ENCODE results near the gene TNFAIP8. TPM values are rescaled to one million over a fixed set of nuclear protein-coding genes. Genes with fewer than 3 reads are reported as not detected.

Gene TNFAIP8
- total and polyA plus RNA-seq, 8 donors: 5.7 to 14.2 (median 8.4) TPM

DNA sequence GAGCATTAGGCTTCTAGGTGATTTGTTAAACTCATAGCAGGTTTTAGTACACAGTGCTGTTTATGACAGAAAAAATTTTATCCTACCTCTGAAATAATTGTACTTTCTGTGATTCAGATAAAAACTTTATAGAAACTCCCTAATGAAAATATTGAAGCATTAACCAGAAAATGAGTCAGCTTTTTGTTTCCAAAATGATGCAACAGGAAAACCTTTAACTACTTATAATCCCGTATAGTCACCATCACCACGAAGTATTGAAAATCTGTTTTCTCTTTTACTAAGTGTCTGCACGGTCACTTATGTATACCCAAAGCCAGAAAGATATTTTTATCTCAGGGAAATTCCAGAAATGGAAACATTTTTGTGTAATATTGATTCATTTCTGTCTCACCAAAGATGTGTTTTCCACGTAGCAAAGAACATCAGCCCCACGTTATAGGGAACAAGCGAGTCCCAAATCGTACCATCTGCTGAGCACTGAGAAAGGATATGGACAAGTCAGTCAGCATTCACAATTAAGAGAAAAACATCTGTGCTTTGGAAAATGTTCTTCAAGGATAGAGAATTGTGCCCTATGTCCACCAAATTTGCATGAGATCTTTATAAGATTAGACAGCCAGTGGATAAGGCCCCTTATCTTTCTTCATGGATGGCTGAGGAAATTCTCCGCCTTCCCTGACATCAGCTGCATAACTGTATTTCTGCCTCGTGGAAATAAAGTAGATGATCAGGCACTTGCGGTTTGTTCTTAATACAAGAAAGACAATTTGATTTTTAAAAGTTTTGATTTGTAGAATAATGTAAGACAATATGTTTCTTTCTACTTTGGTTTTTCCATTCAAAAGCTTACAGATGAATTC lies 41.9 kb downstream of the TNFAIP8 start:
- 75 to 83% methylated on average over 10 of the region's 10 CpGs for WGBS, 2 donors
- peak in 2 of 4 donors; percentile 42 to 44 for ATAC-seq
- FAIRE-seq: no peak
- TF ChIP-seq, protein P1, sequence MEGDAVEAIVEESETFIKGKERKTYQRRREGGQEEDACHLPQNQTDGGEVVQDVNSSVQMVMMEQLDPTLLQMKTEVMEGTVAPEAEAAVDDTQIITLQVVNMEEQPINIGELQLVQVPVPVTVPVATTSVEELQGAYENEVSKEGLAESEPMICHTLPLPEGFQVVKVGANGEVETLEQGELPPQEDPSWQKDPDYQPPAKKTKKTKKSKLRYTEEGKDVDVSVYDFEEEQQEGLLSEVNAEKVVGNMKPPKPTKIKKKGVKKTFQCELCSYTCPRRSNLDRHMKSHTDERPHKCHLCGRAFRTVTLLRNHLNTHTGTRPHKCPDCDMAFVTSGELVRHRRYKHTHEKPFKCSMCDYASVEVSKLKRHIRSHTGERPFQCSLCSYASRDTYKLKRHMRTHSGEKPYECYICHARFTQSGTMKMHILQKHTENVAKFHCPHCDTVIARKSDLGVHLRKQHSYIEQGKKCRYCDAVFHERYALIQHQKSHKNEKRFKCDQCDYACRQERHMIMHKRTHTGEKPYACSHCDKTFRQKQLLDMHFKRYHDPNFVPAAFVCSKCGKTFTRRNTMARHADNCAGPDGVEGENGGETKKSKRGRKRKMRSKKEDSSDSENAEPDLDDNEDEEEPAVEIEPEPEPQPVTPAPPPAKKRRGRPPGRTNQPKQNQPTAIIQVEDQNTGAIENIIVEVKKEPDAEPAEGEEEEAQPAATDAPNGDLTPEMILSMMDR (IDR thresholded peaks at IDR 0.05): no peak
- Histone ChIP-seq H3K27ac (peak overlapping the region in 2 of 4 donors; percentile 18 to 37), H3K4me3 (no peak overlapping the region), H3K27me3 (no peaks in the 10 kb centered on the region), H3K4me1 (peaks cover 4 to 13% (median 7%) of the 10 kb centered on the region in 3 donors), H3K36me3 (no peaks in the 10 kb centered on the region), H3K9me3 (no peaks in the 10 kb centered on the region)
- intact Hi-C loops (cut with DNase I): no loop called here
- DNase-seq: no peak

DNA sequence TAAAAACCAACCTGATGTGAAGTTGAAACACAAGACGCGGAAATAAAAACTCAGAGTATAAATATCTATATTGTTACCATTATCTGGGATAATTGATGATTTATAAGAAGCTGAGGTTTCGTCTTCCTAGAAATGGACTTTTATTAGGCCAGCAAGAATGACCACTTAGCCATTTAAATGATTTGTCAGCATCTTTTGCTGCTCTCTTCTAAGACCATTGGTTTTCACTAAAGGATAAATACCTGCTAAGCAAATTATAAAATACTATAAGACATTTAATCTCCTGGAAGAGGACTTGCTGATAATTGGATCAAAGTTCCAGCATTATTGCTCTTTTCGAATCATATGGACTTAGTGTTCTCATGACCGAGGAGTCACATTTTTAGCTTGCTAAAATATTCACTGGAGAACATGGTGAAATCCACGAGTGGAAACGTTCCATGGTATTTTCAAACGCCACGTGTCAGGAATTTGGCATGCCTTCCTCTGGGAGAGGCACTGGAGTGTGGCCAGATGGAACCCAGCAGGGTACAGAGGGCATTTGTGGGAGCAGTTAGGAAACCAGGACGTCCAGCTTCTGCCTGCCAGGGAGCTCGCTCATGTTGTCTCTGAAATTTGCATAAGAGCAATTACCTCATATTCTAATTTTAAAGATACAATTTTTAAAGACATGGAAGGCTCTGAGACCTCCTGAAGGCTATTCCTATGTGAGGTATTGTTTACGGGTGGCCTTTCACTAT lies 43.1 kb downstream of the TNFAIP8 start:
- peak; percentile 66 to 83 (median 73) for ATAC-seq
- peak in 4 of 6 donors; percentile 6 to 48 (median 33) for DNase-seq
- no peak for FAIRE-seq
- H3K27ac ChIP-seq: no peak overlapping the region
- H3K27me3 ChIP-seq: no peaks in the 10 kb centered on the region
- H3K4me3 ChIP-seq: no peak overlapping the region
- TF ChIP-seq, protein P1 (IDR thresholded peaks at IDR 0.05): no peak
- H3K4me1 ChIP-seq: peaks cover 4 to 13% (median 7%) of the 10 kb centered on the region in 3 donors
- WGBS, 2 donors: 46 to 51% methylated on average over 12 of the region's 12 CpGs
- intact Hi-C loops (cut with DNase I): no loop called here
- H3K9me3 ChIP-seq: no peaks in the 10 kb centered on the region
- no peaks in the 10 kb centered on the region for H3K36me3 ChIP-seq

DNA sequence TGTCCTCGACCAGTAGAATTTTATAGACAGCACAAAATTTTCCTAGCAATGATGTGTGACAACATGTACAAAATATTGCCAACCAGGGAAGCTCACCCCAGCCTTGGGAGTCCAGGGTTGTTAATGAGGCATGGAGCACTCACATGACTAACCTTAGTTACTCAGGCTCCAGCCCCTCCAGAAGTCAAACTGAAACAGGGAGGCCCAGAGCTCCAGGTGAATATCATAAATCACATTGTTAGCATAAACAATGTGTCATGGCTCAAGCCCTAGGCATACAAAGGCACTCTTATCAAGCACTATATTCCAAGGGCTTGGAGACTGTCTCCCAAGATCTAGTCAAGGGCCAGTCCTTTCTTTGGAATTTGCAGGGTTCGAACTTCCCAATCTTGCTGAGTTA lies 44.4 kb downstream of the TNFAIP8 start:
- no peaks in the 10 kb centered on the region for H3K36me3 ChIP-seq
- H3K27ac ChIP-seq: no peak overlapping the region
- TF ChIP-seq, protein P1 (IDR thresholded peaks at IDR 0.05): no peak
- intact Hi-C loops (cut with DNase I): no loop called here
- H3K27me3 ChIP-seq: no peaks in the 10 kb centered on the region
- DNase-seq (no peak), FAIRE-seq (no peak), ATAC-seq (peak; percentile 25 to 39 (median 34))
- WGBS, 2 donors: 73 to 82% methylated on average over 2 of the region's 2 CpGs
- no peak overlapping the region for H3K4me3 ChIP-seq
- H3K4me1 ChIP-seq: peaks cover 4 to 13% (median 7%) of the 10 kb centered on the region in 3 donors
- no peaks in the 10 kb centered on the region for H3K9me3 ChIP-seq

DNA sequence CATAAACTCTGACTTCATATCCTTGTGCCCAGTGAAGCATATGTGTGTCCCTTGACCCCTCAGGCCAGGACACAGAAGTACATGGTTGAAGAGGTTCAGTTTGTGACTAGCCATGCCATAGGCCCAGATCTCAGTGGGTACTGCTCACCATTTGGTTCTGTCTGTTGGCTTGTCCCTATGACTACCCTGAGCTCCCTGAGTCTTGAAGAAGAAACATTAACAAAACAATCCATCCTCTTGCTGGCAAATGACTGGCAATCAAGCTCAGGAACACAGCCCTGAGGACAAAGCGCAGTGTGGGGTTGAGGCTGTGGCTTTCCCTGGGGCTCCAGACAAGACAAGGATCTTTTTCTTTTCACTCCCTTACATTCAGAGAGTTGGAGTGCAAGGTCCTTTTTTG lies 46.3 kb downstream of the TNFAIP8 start:
- Histone ChIP-seq H3K36me3 (no peaks in the 10 kb centered on the region), H3K4me3 (no peak overlapping the region), H3K27me3 (no peaks in the 10 kb centered on the region), H3K27ac (no peak overlapping the region), H3K9me3 (no peaks in the 10 kb centered on the region), H3K4me1 (peaks cover 4 to 12% (median 7%) of the 10 kb centered on the region in 3 donors)
- 98 to 100% methylated on average over 1 of the region's 1 CpG for WGBS, 2 donors
- DNase-seq: no peak
- intact Hi-C loops (cut with DNase I): no loop called here
- TF ChIP-seq, protein P1 (IDR thresholded peaks at IDR 0.05): no peak
- FAIRE-seq: no peak
- no peak for ATAC-seq
